ENCODE results near the gene POU2F2.

Gene POU2F2

GRCh38 chr19:42125536-42125935, 6.7 kb downstream of the POU2F2 start:
- TF ChIP-seq, protein P1, sequence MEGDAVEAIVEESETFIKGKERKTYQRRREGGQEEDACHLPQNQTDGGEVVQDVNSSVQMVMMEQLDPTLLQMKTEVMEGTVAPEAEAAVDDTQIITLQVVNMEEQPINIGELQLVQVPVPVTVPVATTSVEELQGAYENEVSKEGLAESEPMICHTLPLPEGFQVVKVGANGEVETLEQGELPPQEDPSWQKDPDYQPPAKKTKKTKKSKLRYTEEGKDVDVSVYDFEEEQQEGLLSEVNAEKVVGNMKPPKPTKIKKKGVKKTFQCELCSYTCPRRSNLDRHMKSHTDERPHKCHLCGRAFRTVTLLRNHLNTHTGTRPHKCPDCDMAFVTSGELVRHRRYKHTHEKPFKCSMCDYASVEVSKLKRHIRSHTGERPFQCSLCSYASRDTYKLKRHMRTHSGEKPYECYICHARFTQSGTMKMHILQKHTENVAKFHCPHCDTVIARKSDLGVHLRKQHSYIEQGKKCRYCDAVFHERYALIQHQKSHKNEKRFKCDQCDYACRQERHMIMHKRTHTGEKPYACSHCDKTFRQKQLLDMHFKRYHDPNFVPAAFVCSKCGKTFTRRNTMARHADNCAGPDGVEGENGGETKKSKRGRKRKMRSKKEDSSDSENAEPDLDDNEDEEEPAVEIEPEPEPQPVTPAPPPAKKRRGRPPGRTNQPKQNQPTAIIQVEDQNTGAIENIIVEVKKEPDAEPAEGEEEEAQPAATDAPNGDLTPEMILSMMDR (IDR thresholded peaks at IDR 0.05; ENCODE audit: borderline replicate concordance, extremely low read depth, low read length, poor library complexity, severe bottlenecking) = no peak
- no peaks in the 10 kb centered on the region for H3K79me2 ChIP-seq (ENCODE audit: insufficient read depth, low read length)
- H3K4me3 ChIP-seq (ENCODE audit: low read depth in 1 of 2, low read length in 2 of 2) = no peak overlapping the region
- H3K27ac ChIP-seq (ENCODE audit: low read length) = no peak overlapping the region
- no peaks in the 10 kb centered on the region for H3K36me3 ChIP-seq (ENCODE audit: insufficient read depth, low read length)
- H3K9me3 ChIP-seq (ENCODE audit: insufficient read depth, low read length, severe bottlenecking) = no peaks in the 10 kb centered on the region
- H3K4me2 ChIP-seq (ENCODE audit: insufficient read depth, low read length) = no peak overlapping the region
- no peak for DNase-seq
- 0 out of 2 replicates have a peak, but pooled peaks cover 3% of the 10 kb centered on the region for H4K20me1 ChIP-seq (ENCODE audit: insufficient read depth, low read length)
- no peak overlapping the region for H3K9ac ChIP-seq (ENCODE audit: low read depth, low read length)
- H3K27me3 ChIP-seq (ENCODE audit: insufficient read depth, low read length, poor library complexity) = peaks cover 5% of the 10 kb centered on the region
- H2AFZ ChIP-seq (ENCODE audit: low read depth, low read length) = no peak overlapping the region
- ATAC-seq (ENCODE audit: insufficient read depth, low read depth) = no peak
- peaks cover 6% of the 10 kb centered on the region; the same call in 1 of the 2 replicates for H3K4me1 ChIP-seq (ENCODE audit: insufficient read depth, low read length)

GRCh38 chr19:42124386-42124901, 7.8 kb downstream of the POU2F2 start:
- TF ChIP-seq, protein P1 (IDR thresholded peaks at IDR 0.05; ENCODE audit: borderline replicate concordance, extremely low read depth, low read length, poor library complexity, severe bottlenecking) = no peak
- TF ChIP-seq EZH2 (IDR thresholded peaks at IDR 0.05; ENCODE audit: borderline replicate concordance, low read depth, low read length, severe bottlenecking) = no peak
- H3K4me1 ChIP-seq (ENCODE audit: insufficient read depth, low read length) = peaks cover 6% of the 10 kb centered on the region; the same call in 1 of the 2 replicates
- H3K4me2 ChIP-seq (ENCODE audit: insufficient read depth, low read length) = no peak overlapping the region
- H3K36me3 ChIP-seq (ENCODE audit: insufficient read depth, low read length) = no peaks in the 10 kb centered on the region
- no peak overlapping the region for H3K9ac ChIP-seq (ENCODE audit: low read depth, low read length)
- H3K79me2 ChIP-seq (ENCODE audit: insufficient read depth, low read length) = no peaks in the 10 kb centered on the region
- H4K20me1 ChIP-seq (ENCODE audit: insufficient read depth, low read length) = 0 out of 2 replicates have a peak, but pooled peaks cover 3% of the 10 kb centered on the region
- no peak overlapping the region for H3K4me3 ChIP-seq (ENCODE audit: low read depth in 1 of 2, low read length in 2 of 2)
- DNase-seq (no peak), ATAC-seq (ENCODE audit: insufficient read depth, low read depth) (no peak)
- no peak overlapping the region for H3K27ac ChIP-seq (ENCODE audit: low read length)
- no peaks in the 10 kb centered on the region for H3K9me3 ChIP-seq (ENCODE audit: insufficient read depth, low read length, severe bottlenecking)
- H2AFZ ChIP-seq (ENCODE audit: low read depth, low read length) = no peak overlapping the region
- H3K27me3 ChIP-seq (ENCODE audit: insufficient read depth, low read length, poor library complexity) = peaks cover 5% of the 10 kb centered on the region

DNA sequence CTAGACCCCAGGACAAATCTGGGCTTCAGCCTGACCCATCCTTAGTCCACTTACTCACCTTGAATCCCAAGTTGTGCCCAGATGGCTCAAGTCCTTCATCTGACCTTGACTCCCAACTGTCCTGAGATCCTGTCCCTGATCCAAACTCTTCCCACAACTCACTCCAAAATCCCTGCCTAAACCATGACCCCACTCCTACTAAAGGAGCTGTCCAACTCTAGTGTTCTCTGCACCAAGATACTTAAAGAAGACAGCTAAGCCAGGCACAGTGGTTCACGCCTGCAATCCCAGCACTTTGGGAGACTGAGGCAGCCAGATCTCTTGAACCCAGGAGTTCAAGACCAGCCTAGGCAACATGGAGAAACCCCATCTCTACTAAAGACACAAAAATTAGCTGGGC, 8.5 kb downstream of the POU2F2 start:
- Histone ChIP-seq H3K4me2 (ENCODE audit: insufficient read depth, low read length) (no peak overlapping the region), H3K79me2 (ENCODE audit: insufficient read depth, low read length) (no peaks in the 10 kb centered on the region), H4K20me1 (ENCODE audit: insufficient read depth, low read length) (0 out of 2 replicates have a peak, but pooled peaks cover 3% of the 10 kb centered on the region), H3K27ac (ENCODE audit: low read length) (no peak overlapping the region), H3K9me3 (ENCODE audit: insufficient read depth, low read length, severe bottlenecking) (no peaks in the 10 kb centered on the region), H3K27me3 (ENCODE audit: insufficient read depth, low read length, poor library complexity) (peaks cover 5% of the 10 kb centered on the region), H2AFZ (ENCODE audit: low read depth, low read length) (no peak overlapping the region), H3K4me3 (ENCODE audit: low read depth in 1 of 2, low read length in 2 of 2) (no peak overlapping the region), H3K9ac (ENCODE audit: low read depth, low read length) (no peak overlapping the region), H3K36me3 (ENCODE audit: insufficient read depth, low read length) (no peaks in the 10 kb centered on the region), H3K4me1 (ENCODE audit: insufficient read depth, low read length) (peaks cover 6% of the 10 kb centered on the region; the same call in 1 of the 2 replicates)
- DNase-seq (no peak), ATAC-seq (ENCODE audit: insufficient read depth, low read depth) (no peak)
- TF ChIP-seq EZH2 (IDR thresholded peaks at IDR 0.05; ENCODE audit: borderline replicate concordance, low read depth, low read length, severe bottlenecking) = no peak
- TF ChIP-seq, protein P1 (IDR thresholded peaks at IDR 0.05; ENCODE audit: borderline replicate concordance, extremely low read depth, low read length, poor library complexity, severe bottlenecking) = no peak
